ENCODE results near the gene IGSF6. TPM values are rescaled to one million over a fixed set of nuclear protein-coding genes. Genes with fewer than 3 reads are reported as not detected.

IGSF6 gene
- polyA plus RNA-seq, 2 of the 4 experiments (the other 2 are of a cell fraction), result not detected

GRCh38 chr16:21619765-21620425 is 32.5 kb downstream of the IGSF6 start:
- TF ChIP-seq ZSCAN20 (CRISPR knock-in tag; IDR thresholded peaks at IDR 0.05) (no peak), HMGXB4 (CRISPR knock-in tag; IDR thresholded peaks at IDR 0.05; ENCODE audit: borderline replicate concordance) (no peak), NPAS2 (CRISPR knock-in tag; IDR thresholded peaks at IDR 0.05; ENCODE audit: borderline replicate concordance) (no peak), HDAC2 (IDR thresholded peaks at IDR 0.05) (no peak), POLR2A (IDR thresholded peaks at IDR 0.05; ENCODE audit: low read length) (no peak)
- no peak for FAIRE-seq
- H3K4me2 ChIP-seq, result no peak overlapping the region
- ChIA-PET CTCF (no interaction called here), POLR2A (no interaction called here)
- ATAC-seq, result no peak
- H3K4me3 ChIP-seq, result no peak overlapping the region
- no peaks in the 10 kb centered on the region for H3K9me3 ChIP-seq
- DNase-seq (ENCODE audit: low read depth in 1 of 2, low spot score in 1 of 2), result no peak
- peaks cover 3% of the 10 kb centered on the region; the same call in 1 of the 3 replicates for H3K4me1 ChIP-seq
- H3K27ac ChIP-seq, result no peak overlapping the region
- WGBS (ENCODE audit: missing lambda C conversion rate), result 93% methylated on average over 4 of the region's 4 CpGs

GRCh38 chr16:21618281-21618680 is 34.1 kb downstream of the IGSF6 start:
- no peak for ATAC-seq

More at GRCh38 chr16:21618281-21618680, 34.1 kb downstream of the IGSF6 start:
- no peak overlapping the region for H3K27ac ChIP-seq
- TF ChIP-seq FOSL2 (IDR thresholded peaks at IDR 0.05), result no peak
- TF ChIP-seq FOSL2 (CRISPR knock-in tag; IDR thresholded peaks at IDR 0.05), result no peak
- TF ChIP-seq MAFK (IDR thresholded peaks at IDR 0.05; ENCODE audit: partially characterized antibody), result no peak
- TF ChIP-seq ATOH8 (CRISPR knock-in tag; IDR thresholded peaks at IDR 0.05; ENCODE audit: low read depth), result no peak
- TF ChIP-seq KDM5A (IDR thresholded peaks at IDR 0.05), result no peak
- no peak for TF ChIP-seq BHLHE40 (IDR thresholded peaks at IDR 0.05; ENCODE audit: low read depth, low read length)
- TF ChIP-seq ELK1 (IDR thresholded peaks at IDR 0.05; ENCODE audit: low read depth, low read length), result no peak
- no peak for TF ChIP-seq HOXB5 (CRISPR knock-in tag; IDR thresholded peaks at IDR 0.05)
- no peak for TF ChIP-seq ESRRA (IDR thresholded peaks at IDR 0.05; ENCODE audit: borderline replicate concordance, low read length)
- TF ChIP-seq CBX8 (IDR thresholded peaks at IDR 0.05), result no peak
- TF ChIP-seq ZC3H11A (IDR thresholded peaks at IDR 0.05), result no peak
- no peak for TF ChIP-seq REST (IDR thresholded peaks at IDR 0.05)
- H3K9me3 ChIP-seq, result no peaks in the 10 kb centered on the region
- POLR2A ChIA-PET, result no interaction called here
- no peaks in the 10 kb centered on the region for H3K4me1 ChIP-seq
- H3K4me3 ChIP-seq, result no peak overlapping the region
- no peak overlapping the region for H3K4me2 ChIP-seq
- DNase-seq (ENCODE audit: low read depth in 1 of 2, low spot score in 1 of 2), result no peak
- no peak for FAIRE-seq
- 95% methylated on average over 5 of the region's 5 CpGs for WGBS (ENCODE audit: missing lambda C conversion rate)
- CTCF ChIA-PET, result no interaction called here
